Activated T-cell treated with anti-CD3 and anti-CD28 coated beads, Interleukin-2, amount 50 U/mL, for 4 hours (primary cell): ENCODE data around the gene ERBB4. TPM values are rescaled to one million over a fixed set of nuclear protein-coding genes. Genes with fewer than 3 reads are reported as not detected.

Source experiments
- ATAC-seq, 2 donors: fragments of 200-7000 bp; cut with Tn5 transposase; one replicate each; pipeline ENCODE4 v1.10.0; 2021
- DNase-seq: peaks from one replicate; pipeline ENCODE4 v3.0.0-alpha.2; 2020
- H3K27me3 Mint-ChIP-seq: one replicate; pipeline ENCODE4 v1.8.0; 2021; ENCODE audit warnings: low read depth, mixed read lengths
- H3K36me3 Mint-ChIP-seq: one replicate; pipeline ENCODE4 v1.8.0; 2022; ENCODE audit warnings: mixed read lengths; ENCODE audit not compliant: insufficient read depth
- H3K4me1 Mint-ChIP-seq: one replicate; pipeline ENCODE4 v1.8.0; 2021; ENCODE audit warnings: low read depth, mixed read lengths
- H3K4me3 Mint-ChIP-seq: one replicate; pipeline ENCODE4 v1.8.0; 2021; ENCODE audit warnings: mild to moderate bottlenecking, moderate library complexity, mixed read lengths
- H3K9me3 Mint-ChIP-seq: one replicate; pipeline ENCODE4 v1.8.0; 2021; ENCODE audit warnings: mixed read lengths
- total RNA-seq, 3 donors: library from RNA; stranded (reverse); gene quantifications; one replicate each; pipeline ENCODE4 v1.2.1, GENCODE V29; 2021

Gene ERBB4
- total RNA-seq, 3 donors from 2014 or later: not detected

DNA sequence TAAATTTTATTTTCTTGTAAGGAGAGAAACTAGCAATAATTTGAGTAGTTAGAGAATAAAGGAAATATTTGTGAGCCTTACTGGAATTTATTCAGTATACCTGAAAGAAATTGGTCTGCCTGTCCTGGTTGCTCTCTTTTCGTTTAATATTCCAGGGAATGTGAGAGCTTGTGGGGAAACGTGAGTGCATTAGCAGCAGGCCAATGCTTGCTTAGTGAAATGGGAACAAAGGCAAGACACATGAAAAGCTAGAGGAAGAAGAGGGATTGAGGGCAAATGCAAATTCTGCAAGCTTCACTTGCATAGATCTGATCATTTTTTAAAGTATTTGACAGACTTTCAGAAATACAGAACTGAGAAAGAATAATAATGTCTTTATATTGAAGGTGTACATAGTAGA lies 111.0 kb downstream of the ERBB4 start:
- Mint-ChIP-seq H3K9me3 (no peaks in the 10 kb centered on the region), H3K4me3 (no peak overlapping the region), H3K4me1 (no peaks in the 10 kb centered on the region)

DNA sequence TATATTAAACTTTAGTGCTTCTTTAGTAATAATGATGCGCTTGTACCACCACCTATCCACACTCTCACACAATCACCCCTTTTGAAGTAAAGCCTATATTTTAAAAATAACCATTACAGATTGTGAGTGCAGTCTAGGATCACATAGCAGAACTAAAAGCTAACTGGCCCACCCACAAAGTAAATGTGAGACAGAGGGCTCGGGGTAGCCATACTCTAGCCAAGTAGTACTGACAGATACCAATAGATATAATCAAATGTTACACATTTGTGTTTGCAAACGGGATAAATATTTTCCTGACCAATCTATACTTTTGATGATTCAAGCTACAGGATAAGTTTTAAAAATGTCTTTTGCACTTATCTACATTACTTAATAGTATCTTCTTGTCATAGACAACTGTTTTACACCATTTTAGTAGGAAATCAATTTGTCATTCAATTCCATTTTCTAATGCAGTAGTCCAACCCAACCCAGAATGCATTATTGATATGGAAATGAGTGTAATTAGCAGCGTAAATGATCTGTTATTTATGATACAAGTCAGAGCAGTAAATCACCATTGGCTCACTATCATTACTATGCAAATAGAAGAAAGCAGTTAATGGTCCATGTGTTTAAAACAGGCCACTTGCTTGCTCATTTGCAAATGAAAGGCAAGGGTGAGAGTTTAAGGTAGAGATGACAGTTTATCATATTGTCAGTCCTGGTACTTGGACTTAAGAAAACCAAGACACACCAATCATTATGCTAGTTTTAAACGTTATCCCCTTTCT lies 111.8 kb downstream of the ERBB4 start:
- no peaks in the 10 kb centered on the region for H3K4me1 Mint-ChIP-seq
- no peaks in the 10 kb centered on the region for H3K27me3 Mint-ChIP-seq
- H3K36me3 Mint-ChIP-seq: no peaks in the 10 kb centered on the region
- no peak overlapping the region for H3K4me3 Mint-ChIP-seq
- no peaks in the 10 kb centered on the region for H3K9me3 Mint-ChIP-seq
- no peak for ATAC-seq
- no peak for DNase-seq

More for the DNA sequence above, 111.0 kb downstream of the ERBB4 start:
- Mint-ChIP-seq H3K36me3 (no peaks in the 10 kb centered on the region), H3K27me3 (no peaks in the 10 kb centered on the region)
- DNase-seq (no peak), ATAC-seq (no peak)

DNA sequence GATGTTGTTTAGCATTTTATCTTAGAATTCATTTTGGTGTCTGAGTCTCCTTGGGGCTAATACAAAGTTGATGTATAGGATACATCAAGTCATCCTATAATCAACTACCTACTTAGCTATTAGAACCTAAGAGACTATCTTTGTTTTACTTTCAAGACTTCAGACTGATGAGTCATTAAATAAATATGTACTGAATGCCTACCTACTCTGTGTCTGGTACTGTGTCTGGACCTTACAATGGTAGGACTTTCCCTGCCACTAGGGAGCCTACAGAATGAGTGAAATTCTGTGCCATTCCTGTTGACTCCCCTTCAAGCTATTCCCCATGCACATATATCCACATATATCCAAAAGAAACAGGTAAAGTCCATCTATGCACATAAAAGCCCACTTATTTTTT lies 114.5 kb downstream of the ERBB4 start:
- Mint-ChIP-seq H3K36me3 (no peaks in the 10 kb centered on the region), H3K4me1 (no peaks in the 10 kb centered on the region), H3K27me3 (no peaks in the 10 kb centered on the region), H3K9me3 (peaks cover 2% of the 10 kb centered on the region), H3K4me3 (no peak overlapping the region)
- ATAC-seq: no peak
- no peak for DNase-seq

DNA sequence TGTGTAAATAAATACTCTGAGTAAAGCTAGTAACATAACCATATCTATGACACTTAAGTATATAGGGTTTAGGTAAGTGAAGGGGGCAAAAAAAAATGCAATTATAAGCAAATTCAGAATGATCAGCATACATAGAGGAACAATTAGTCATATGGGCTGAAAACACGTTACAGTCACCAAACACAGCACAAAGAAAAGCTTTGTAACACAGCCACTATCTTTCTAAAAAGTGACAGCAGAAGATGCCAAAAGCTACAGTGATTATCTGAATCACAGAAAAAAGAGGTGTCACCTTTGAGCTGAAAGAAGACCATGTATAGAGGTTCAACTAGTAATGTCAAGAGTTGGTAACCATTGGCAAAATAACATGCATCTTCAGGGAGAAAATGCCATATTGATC lies 115.5 kb downstream of the ERBB4 start:
- Mint-ChIP-seq H3K36me3 (no peaks in the 10 kb centered on the region), H3K4me1 (no peaks in the 10 kb centered on the region), H3K4me3 (no peak overlapping the region), H3K27me3 (no peaks in the 10 kb centered on the region), H3K9me3 (peaks cover 4% of the 10 kb centered on the region)
- ATAC-seq (no peak), DNase-seq (no peak)

DNA sequence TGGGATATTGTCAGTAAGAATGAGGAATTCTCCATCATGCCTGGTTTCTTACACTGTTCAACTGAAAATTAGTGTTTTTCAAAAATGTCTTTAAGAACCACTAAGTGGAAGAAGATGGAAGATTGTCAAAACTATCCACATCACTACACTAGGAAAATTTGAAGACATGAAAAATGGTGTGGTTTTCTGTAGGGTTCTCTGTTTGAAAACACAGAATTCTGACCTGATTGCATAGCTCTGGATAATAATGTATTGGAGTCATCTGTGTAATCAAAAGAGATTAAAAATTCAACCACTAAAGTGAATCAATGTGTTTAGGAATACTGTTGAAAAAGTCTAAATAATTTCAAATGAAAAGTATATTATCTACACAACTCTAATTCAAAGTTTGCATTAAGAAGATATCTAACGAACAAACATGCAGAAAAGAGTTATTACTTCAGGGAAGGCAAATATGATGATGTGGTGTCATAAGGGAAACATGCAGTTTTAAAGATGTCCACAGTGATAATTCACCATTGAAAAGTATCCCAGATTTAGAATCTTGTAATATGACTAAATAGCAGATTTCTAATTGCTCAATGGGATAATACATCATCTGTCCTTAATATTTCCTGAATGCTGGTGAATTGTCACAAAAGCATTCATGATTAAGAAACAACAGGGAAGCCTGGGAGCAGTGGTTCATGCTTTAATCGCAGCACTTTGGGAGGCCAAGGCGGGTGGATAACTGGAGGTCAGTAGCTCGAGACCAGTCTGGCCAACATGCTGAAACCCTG lies 116.9 kb downstream of the ERBB4 start:
- no peak for ATAC-seq
- peaks cover 4% of the 10 kb centered on the region for H3K9me3 Mint-ChIP-seq
- H3K36me3 Mint-ChIP-seq: no peaks in the 10 kb centered on the region
- no peaks in the 10 kb centered on the region for H3K27me3 Mint-ChIP-seq
- no peak for DNase-seq
- no peak overlapping the region for H3K4me3 Mint-ChIP-seq
- no peaks in the 10 kb centered on the region for H3K4me1 Mint-ChIP-seq

DNA sequence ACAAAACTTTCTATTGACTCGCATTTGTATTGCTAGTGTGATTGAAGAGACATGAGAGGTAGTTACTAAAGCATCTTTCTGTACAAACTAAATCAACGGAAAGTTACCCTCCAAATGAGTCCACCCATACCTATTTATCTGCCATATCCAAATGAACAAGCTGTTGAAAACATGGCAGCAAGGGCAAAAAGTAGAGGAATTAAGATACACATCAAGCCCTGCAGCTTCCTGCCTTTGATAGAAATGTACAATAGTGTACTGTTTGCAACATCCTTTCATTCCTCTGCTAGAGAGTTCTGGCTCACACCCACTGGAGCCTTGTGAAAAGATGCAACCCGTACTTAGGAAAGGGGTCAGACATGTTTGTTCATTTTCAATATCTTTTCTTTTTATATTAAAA lies 122.5 kb downstream of the ERBB4 start:
- DNase-seq (no peak), ATAC-seq (no peak)
- Mint-ChIP-seq H3K36me3 (no peaks in the 10 kb centered on the region), H3K27me3 (no peaks in the 10 kb centered on the region), H3K4me3 (no peak overlapping the region), H3K9me3 (peaks cover 6% of the 10 kb centered on the region), H3K4me1 (no peaks in the 10 kb centered on the region)

DNA sequence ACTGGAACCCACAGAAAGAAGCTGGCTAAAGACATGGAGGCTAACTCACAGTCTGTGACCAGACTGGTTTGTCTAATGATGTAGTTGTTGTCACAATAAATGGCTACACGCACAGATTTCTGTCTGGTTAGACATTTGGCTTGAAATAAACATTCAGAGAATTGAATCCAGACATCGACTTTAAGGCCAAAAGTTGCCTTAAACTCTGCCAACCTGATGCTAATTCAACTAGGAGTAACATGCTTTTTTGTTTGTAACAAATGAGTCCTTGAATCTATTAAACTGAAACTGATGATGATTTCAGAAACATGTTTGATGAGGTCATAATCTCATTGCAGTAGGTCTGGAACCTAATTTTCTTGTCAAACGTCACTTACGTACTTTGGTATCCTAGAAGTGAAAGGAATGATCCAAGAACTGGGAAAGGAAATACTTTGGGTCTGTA lies 123.8 kb downstream of the ERBB4 start:
- H3K9me3 Mint-ChIP-seq: peaks cover 6% of the 10 kb centered on the region
- no peaks in the 10 kb centered on the region for H3K36me3 Mint-ChIP-seq
- no peaks in the 10 kb centered on the region for H3K27me3 Mint-ChIP-seq

DNA sequence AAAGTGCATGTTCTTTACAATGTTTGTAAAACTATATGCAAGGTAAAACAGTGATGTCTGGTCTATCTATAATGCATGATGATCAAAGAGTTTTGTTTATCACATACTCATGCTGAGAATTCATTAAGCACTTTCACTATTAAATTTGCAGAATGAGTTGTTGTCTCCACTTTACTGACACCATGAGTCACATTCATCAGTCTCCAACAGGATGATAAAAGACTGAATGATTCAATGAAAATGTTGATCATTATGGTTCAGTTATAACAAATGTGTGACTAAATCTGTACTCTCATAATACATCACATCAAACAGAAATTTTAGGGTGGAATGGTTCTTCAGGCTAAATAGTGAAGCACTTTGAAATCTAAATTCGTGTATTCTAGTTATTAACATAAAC lies 129.0 kb downstream of the ERBB4 start:
- no peak for DNase-seq
- peaks cover 10% of the 10 kb centered on the region for H3K9me3 Mint-ChIP-seq
- no peaks in the 10 kb centered on the region for H3K36me3 Mint-ChIP-seq
- H3K4me3 Mint-ChIP-seq: no peak overlapping the region
- no peaks in the 10 kb centered on the region for H3K27me3 Mint-ChIP-seq
- no peaks in the 10 kb centered on the region for H3K4me1 Mint-ChIP-seq
- ATAC-seq: peak in 1 of 2 donors; percentile 28

More for the DNA sequence above, 123.8 kb downstream of the ERBB4 start:
- ATAC-seq (no peak), DNase-seq (no peak)
- H3K4me1 Mint-ChIP-seq: no peaks in the 10 kb centered on the region
- no peak overlapping the region for H3K4me3 Mint-ChIP-seq

DNA sequence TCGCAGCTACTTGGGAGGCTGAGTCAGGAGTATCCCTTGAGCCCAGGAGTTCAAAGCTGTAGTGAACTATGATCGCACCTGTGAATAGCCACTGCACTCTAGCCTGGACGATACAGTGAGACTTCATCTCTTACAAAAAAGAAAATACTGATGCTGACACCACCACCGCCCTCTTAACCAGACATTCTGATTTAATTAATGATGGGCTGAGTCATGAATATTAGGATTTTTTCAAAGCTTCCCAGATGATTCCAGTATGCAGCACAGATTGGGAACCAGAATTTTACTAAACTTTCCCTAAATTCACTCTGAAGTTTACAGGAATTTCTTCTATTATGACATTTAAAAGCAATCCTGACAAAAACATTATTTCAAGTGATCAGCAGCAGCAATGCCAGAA lies 130.1 kb downstream of the ERBB4 start:
- Mint-ChIP-seq H3K27me3 (no peaks in the 10 kb centered on the region), H3K4me1 (no peaks in the 10 kb centered on the region), H3K4me3 (no peak overlapping the region), H3K9me3 (peaks cover 10% of the 10 kb centered on the region), H3K36me3 (no peaks in the 10 kb centered on the region)
- no peak for ATAC-seq
- no peak for DNase-seq

DNA sequence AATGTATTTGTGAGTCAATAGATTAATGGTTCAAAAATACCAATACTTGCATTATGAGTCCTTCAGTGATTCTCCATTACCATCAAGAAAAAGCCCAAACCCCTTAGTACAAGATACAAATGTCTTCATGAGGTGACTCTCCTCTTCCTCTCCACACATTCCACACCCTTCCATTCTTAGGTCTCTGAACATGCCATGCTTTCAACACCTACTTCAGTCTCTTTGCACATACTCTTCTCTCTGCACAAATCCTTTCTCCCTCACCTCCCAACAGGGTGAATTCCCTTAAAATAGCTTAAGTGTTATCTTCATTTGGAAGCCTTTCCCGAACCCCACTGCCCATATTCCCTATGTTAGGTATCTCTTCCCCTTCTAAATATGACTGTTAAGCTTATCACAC lies 131.9 kb downstream of the ERBB4 start:
- Mint-ChIP-seq H3K9me3 (peaks cover 10% of the 10 kb centered on the region), H3K36me3 (no peaks in the 10 kb centered on the region)

DNA sequence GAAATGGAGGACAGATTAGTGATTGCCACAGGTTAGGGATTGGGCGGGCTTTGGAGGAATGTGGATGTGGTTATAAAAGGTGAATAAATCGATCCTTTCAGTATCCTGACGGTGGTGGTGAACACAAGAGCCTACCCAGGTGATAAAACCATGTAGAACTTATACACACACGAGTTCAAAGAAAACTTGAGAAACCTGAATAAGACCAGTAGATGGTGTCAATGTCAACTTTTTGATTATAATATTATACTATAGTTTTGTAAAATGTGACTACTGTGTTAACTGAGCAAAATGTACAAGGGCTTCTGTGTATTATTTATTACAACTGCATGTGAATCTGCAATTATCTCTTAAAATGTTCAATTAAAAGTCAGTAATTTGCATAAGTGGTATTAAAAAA lies 136.3 kb downstream of the ERBB4 start:
- H3K4me1 Mint-ChIP-seq: no peaks in the 10 kb centered on the region
- H3K36me3 Mint-ChIP-seq: no peaks in the 10 kb centered on the region
- H3K9me3 Mint-ChIP-seq: peaks cover 8% of the 10 kb centered on the region
- H3K27me3 Mint-ChIP-seq: no peaks in the 10 kb centered on the region
- H3K4me3 Mint-ChIP-seq: no peak overlapping the region
- no peak for ATAC-seq
- no peak for DNase-seq

More for the DNA sequence above, 131.9 kb downstream of the ERBB4 start:
- Mint-ChIP-seq H3K4me3 (no peak overlapping the region), H3K27me3 (no peaks in the 10 kb centered on the region), H3K4me1 (no peaks in the 10 kb centered on the region)
- no peak for ATAC-seq
- DNase-seq: no peak

DNA sequence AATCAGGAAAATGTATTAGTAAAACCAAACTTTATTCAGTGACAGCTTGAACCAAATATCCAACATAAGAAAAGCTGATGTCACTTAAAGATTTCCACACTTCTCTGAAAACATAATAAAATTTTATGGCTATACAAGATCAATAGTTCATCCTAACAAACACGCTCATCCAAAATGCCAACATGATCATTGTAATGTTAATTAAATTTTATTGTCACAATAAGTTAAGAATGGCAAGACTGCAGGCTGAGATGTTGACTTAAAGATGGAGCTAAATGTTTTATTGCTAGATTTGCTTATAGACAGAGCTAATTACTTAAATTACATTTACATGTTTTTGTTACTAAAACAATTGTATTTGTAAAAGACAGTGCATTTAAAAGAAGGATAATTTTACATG lies 140.3 kb downstream of the ERBB4 start:
- H3K4me1 Mint-ChIP-seq: no peaks in the 10 kb centered on the region

DNA sequence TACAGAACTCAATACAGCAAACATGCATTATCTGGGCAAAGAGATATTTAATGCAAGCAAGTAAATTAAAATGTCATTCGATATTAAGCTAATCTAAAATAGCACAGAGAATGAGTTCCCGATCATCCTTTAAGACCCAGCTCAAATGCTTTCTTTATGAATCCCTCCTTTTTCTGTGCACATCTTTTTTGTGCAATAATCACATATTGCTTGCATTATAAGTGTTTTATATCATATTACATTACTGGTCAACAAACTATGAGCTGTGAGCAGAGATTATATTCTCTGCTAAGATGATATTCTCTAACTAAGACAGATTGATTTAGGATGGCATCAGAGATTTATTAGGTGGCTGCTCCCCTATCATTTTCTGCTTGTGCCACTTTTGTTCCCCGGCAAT lies 146.1 kb downstream of the ERBB4 start:
- no peaks in the 10 kb centered on the region for H3K9me3 Mint-ChIP-seq
- no peak for ATAC-seq
- H3K4me3 Mint-ChIP-seq: no peak overlapping the region
- no peaks in the 10 kb centered on the region for H3K4me1 Mint-ChIP-seq
- H3K27me3 Mint-ChIP-seq: no peaks in the 10 kb centered on the region
- H3K36me3 Mint-ChIP-seq: no peaks in the 10 kb centered on the region
- DNase-seq: no peak

More for the DNA sequence above, 140.3 kb downstream of the ERBB4 start:
- no peak for DNase-seq
- Mint-ChIP-seq H3K27me3 (no peaks in the 10 kb centered on the region), H3K9me3 (no peaks in the 10 kb centered on the region), H3K4me3 (no peak overlapping the region), H3K36me3 (no peaks in the 10 kb centered on the region)
- ATAC-seq: no peak

DNA sequence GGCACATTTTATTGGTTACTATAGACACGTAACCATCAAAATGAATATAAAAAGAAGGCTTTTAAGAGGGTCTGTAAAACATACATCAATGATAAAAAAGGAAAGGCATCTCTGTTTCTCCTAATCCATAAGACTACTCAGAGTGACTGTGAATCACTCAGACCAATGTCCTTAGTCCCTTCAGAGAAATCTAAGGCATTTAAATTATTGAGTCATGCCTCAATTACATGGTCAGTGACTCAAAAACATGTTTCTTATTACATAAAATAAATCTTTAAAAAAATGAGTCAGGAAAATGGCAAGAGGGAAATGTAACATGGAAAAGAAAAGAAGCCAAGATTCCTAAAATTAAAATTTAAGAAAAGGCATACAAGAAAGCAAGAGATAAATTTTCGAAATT lies 146.6 kb downstream of the ERBB4 start:
- ATAC-seq: no peak
- H3K4me1 Mint-ChIP-seq: no peaks in the 10 kb centered on the region
- no peaks in the 10 kb centered on the region for H3K27me3 Mint-ChIP-seq
- no peak for DNase-seq
- H3K4me3 Mint-ChIP-seq: no peak overlapping the region
- H3K36me3 Mint-ChIP-seq: no peaks in the 10 kb centered on the region
- H3K9me3 Mint-ChIP-seq: no peaks in the 10 kb centered on the region

DNA sequence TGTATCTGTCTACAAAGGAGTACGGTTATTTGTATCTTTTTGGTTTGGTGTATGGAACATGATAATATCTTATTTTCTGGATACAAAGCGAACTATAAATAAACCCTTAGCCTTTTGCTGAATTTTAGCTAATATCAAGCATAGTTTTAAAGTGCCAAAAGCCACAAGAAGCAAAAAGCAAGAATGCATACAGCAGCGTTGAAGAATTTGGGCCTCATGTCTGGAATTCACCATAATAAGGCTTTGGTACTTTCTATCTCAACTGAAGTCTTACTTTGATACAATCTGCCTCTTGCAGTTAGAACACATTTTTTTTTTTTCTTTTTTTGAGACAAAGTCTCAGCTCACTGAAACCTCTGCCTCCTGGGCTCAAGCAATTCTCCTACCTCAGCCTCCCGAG lies 151.5 kb downstream of the ERBB4 start:
- no peak for DNase-seq
- Mint-ChIP-seq H3K4me3 (no peak overlapping the region), H3K36me3 (no peaks in the 10 kb centered on the region), H3K4me1 (no peaks in the 10 kb centered on the region), H3K9me3 (no peaks in the 10 kb centered on the region), H3K27me3 (no peaks in the 10 kb centered on the region)
- no peak for ATAC-seq
